Measurements from ENCODE around the gene STAG1. TPM values are rescaled to one million over a fixed set of nuclear protein-coding genes. Genes with fewer than 3 reads are reported as not detected.

Gene STAG1
- total and polyA plus RNA-seq, 9 donors = 18.7 to 66.3 (median 55.8) TPM

- DNase-seq = no peak
- H3K4me3 ChIP-seq = no peak overlapping the region
- no peak overlapping the region for H3K27ac ChIP-seq
- intact Hi-C loops (cut with DNase I) = no loop called here
- TF ChIP-seq CTCF (IDR thresholded peaks at IDR 0.05) (no peak), POLR2A (IDR thresholded peaks at IDR 0.05) (no peak), EP300 (IDR thresholded peaks at IDR 0.05) (no peak)
- 84 to 85% (median 84%) methylated on average over 4 of the region's 4 CpGs for WGBS, 3 donors
- no peaks in the 10 kb centered on the region for H3K27me3 ChIP-seq
- H3K9me3 ChIP-seq = no peaks in the 10 kb centered on the region
- peaks cover 2% of the 10 kb centered on the region for H3K4me1 ChIP-seq (ENCODE audit: insufficient read depth)
- H3K36me3 ChIP-seq = no peaks in the 10 kb centered on the region
Observed at GRCh38 chr3:136703429-136703828, 48.7 kb downstream of the STAG1 start.

- 77 to 85% (median 81%) methylated on average over 5 of the region's 5 CpGs for WGBS, 3 donors
- intact Hi-C loops (cut with DNase I) = no loop called here
Observed at GRCh38 chr3:136699271-136699828, 52.8 kb downstream of the STAG1 start.

GRCh38 chr3:136698361-136698760 lies 53.8 kb downstream of the STAG1 start:
- TF ChIP-seq POLR2A (IDR thresholded peaks at IDR 0.05) (no peak), EP300 (IDR thresholded peaks at IDR 0.05) (no peak), CTCF (IDR thresholded peaks at IDR 0.05) (no peak)
- DNase-seq = no peak
- intact Hi-C loops (cut with DNase I) = no loop called here
- 61 to 67% (median 66%) methylated on average over 3 of the region's 3 CpGs for WGBS, 3 donors
- H3K36me3 ChIP-seq = no peaks in the 10 kb centered on the region
- H3K4me1 ChIP-seq (ENCODE audit: insufficient read depth) = peaks cover 2% of the 10 kb centered on the region
- no peak overlapping the region for H3K27ac ChIP-seq
- no peaks in the 10 kb centered on the region for H3K27me3 ChIP-seq
- no peaks in the 10 kb centered on the region for H3K9me3 ChIP-seq
- no peak overlapping the region for H3K4me3 ChIP-seq

More at GRCh38 chr3:136699271-136699828, 52.8 kb downstream of the STAG1 start:
- Histone ChIP-seq H3K27ac (no peak overlapping the region), H3K4me1 (ENCODE audit: insufficient read depth) (peaks cover 2% of the 10 kb centered on the region), H3K9me3 (no peaks in the 10 kb centered on the region), H3K36me3 (no peaks in the 10 kb centered on the region), H3K27me3 (no peaks in the 10 kb centered on the region), H3K4me3 (no peak overlapping the region)
- DNase-seq = no peak
- TF ChIP-seq CTCF (IDR thresholded peaks at IDR 0.05) = no peak
- no peak for TF ChIP-seq EP300 (IDR thresholded peaks at IDR 0.05)
- TF ChIP-seq POLR2A (IDR thresholded peaks at IDR 0.05) = no peak

- Histone ChIP-seq H3K9me3 (no peaks in the 10 kb centered on the region), H3K27ac (no peak overlapping the region), H3K4me3 (no peak overlapping the region), H3K4me1 (ENCODE audit: insufficient read depth) (peaks cover 2% of the 10 kb centered on the region), H3K27me3 (no peaks in the 10 kb centered on the region), H3K36me3 (no peaks in the 10 kb centered on the region)
- 94 to 97% (median 95%) methylated on average over 6 of the region's 6 CpGs for WGBS, 3 donors
- no peak for DNase-seq
- intact Hi-C loops (cut with DNase I) = no loop called here
- TF ChIP-seq CTCF (IDR thresholded peaks at IDR 0.05) (no peak), POLR2A (IDR thresholded peaks at IDR 0.05) (no peak), EP300 (IDR thresholded peaks at IDR 0.05) (no peak)
Observed at GRCh38 chr3:136696797-136697196, 55.4 kb downstream of the STAG1 start.
